Measurements from ENCODE around the gene ESR1. TPM values are rescaled to one million over a fixed set of nuclear protein-coding genes. Genes with fewer than 3 reads are reported as not detected.

The ESR1 gene
- total and polyA plus RNA-seq, 9 donors = 6.6 to 44.5 (median 18.5) TPM

- Histone ChIP-seq H3K27me3 (no peaks in the 10 kb centered on the region), H3K36me3 (no peaks in the 10 kb centered on the region), H3K4me3 (no peak overlapping the region), H3K4me1 (ENCODE audit: insufficient read depth) (peaks cover 1% of the 10 kb centered on the region), H3K27ac (no peak overlapping the region), H3K9me3 (no peaks in the 10 kb centered on the region)
- no peak for DNase-seq
- no peak for TF ChIP-seq EP300 (IDR thresholded peaks at IDR 0.05)
- TF ChIP-seq POLR2A (IDR thresholded peaks at IDR 0.05) = no peak
- TF ChIP-seq CTCF (IDR thresholded peaks at IDR 0.05) = no peak
- intact Hi-C loops (cut with DNase I) = no loop called here
- 96 to 97% (median 96%) methylated on average over 3 of the region's 3 CpGs for WGBS, 3 donors
Observed at GRCh38 chr6:152118224-152118623, 310.7 kb downstream of the ESR1 start.

GRCh38 chr6:152118678-152119077 lies 311.2 kb downstream of the ESR1 start:
- TF ChIP-seq EP300 (IDR thresholded peaks at IDR 0.05) (no peak), POLR2A (IDR thresholded peaks at IDR 0.05) (no peak), CTCF (IDR thresholded peaks at IDR 0.05) (no peak)
- WGBS, 3 donors = 89 to 90% (median 89%) methylated on average over 5 of the region's 5 CpGs
- Histone ChIP-seq H3K27ac (no peak overlapping the region), H3K4me3 (no peak overlapping the region), H3K9me3 (no peaks in the 10 kb centered on the region), H3K27me3 (no peaks in the 10 kb centered on the region), H3K4me1 (ENCODE audit: insufficient read depth) (peaks cover 1% of the 10 kb centered on the region), H3K36me3 (no peaks in the 10 kb centered on the region)
- DNase-seq = no peak
- intact Hi-C loops (cut with DNase I) = no loop called here

- intact Hi-C loops (cut with DNase I) = loop anchor here in 3 of 4 donors (5.0 to 10.0 kb wide), 2 partner anchors 355 to 358 kb away; no protein-coding TSS in a partner anchor
Observed at GRCh38 chr6:152119831-152120230, 312.3 kb downstream of the ESR1 start.

GRCh38 chr6:152121910-152122309 lies 314.4 kb downstream of the ESR1 start:
- Histone ChIP-seq H3K27me3 (no peaks in the 10 kb centered on the region), H3K27ac (no peak overlapping the region), H3K9me3 (no peaks in the 10 kb centered on the region), H3K36me3 (no peaks in the 10 kb centered on the region), H3K4me3 (no peak overlapping the region), H3K4me1 (ENCODE audit: insufficient read depth) (peaks cover 4% of the 10 kb centered on the region)
- intact Hi-C loops (cut with DNase I) = loop anchor here in 3 of 4 donors (5.0 to 10.0 kb wide), 2 partner anchors 357 to 360 kb away; no protein-coding TSS in a partner anchor
- TF ChIP-seq EP300 (IDR thresholded peaks at IDR 0.05) (no peak), CTCF (IDR thresholded peaks at IDR 0.05) (no peak), POLR2A (IDR thresholded peaks at IDR 0.05) (no peak)
- DNase-seq = no peak
- 23 to 52% (median 31%) methylated on average over 3 of the region's 3 CpGs for WGBS, 3 donors

More at GRCh38 chr6:152119831-152120230, 312.3 kb downstream of the ESR1 start:
- H3K27me3 ChIP-seq = no peaks in the 10 kb centered on the region
- TF ChIP-seq POLR2A (IDR thresholded peaks at IDR 0.05) (no peak), EP300 (IDR thresholded peaks at IDR 0.05) (no peak), CTCF (IDR thresholded peaks at IDR 0.05) (no peak)
- H3K4me3 ChIP-seq = no peak overlapping the region
- H3K4me1 ChIP-seq (ENCODE audit: insufficient read depth) = peaks cover 4% of the 10 kb centered on the region
- no peaks in the 10 kb centered on the region for H3K36me3 ChIP-seq
- no peak for DNase-seq
- no peak overlapping the region for H3K27ac ChIP-seq
- H3K9me3 ChIP-seq = no peaks in the 10 kb centered on the region
- 78 to 81% (median 81%) methylated on average over 7 of the region's 7 CpGs for WGBS, 3 donors
